Measurements from ENCODE around the gene SCN5A.

SCN5A gene

GRCh38 chr3:38553071-38553470 is 96.4 kb downstream of the SCN5A start:
- H3K4me1 ChIP-seq (ENCODE audit: control insufficient read depth, insufficient read depth, low read length), result no peaks in the 10 kb centered on the region
- DNase-seq (ENCODE audit: low read depth), result no peak
- H3K9me3 ChIP-seq (ENCODE audit: control insufficient read depth, low read length), result peaks cover 5% of the 10 kb centered on the region
- no peaks in the 10 kb centered on the region for H3K36me3 ChIP-seq (ENCODE audit: control insufficient read depth, insufficient read depth, low read length, severe bottlenecking)
- no peak overlapping the region for H3K4me3 ChIP-seq (ENCODE audit: low read length)
- no peak overlapping the region for H3K9ac ChIP-seq (ENCODE audit: low read length)
- peaks cover 6% of the 10 kb centered on the region for H3K27me3 ChIP-seq (replicated peaks; ENCODE audit: control insufficient read depth, insufficient read depth, low read length)

- H3K36me3 ChIP-seq (ENCODE audit: control insufficient read depth, insufficient read depth, low read length, severe bottlenecking), result no peaks in the 10 kb centered on the region
- no peak overlapping the region for H3K9ac ChIP-seq (ENCODE audit: low read length)
- peaks cover 6% of the 10 kb centered on the region for H3K27me3 ChIP-seq (replicated peaks; ENCODE audit: control insufficient read depth, insufficient read depth, low read length)
- H3K4me1 ChIP-seq (ENCODE audit: control insufficient read depth, insufficient read depth, low read length), result no peaks in the 10 kb centered on the region
- H3K4me3 ChIP-seq (ENCODE audit: low read length), result no peak overlapping the region
- DNase-seq (ENCODE audit: low read depth), result no peak
- H3K9me3 ChIP-seq (ENCODE audit: control insufficient read depth, low read length), result peaks cover under 1% of the 10 kb centered on the region
These were observed 97.1 kb downstream of the SCN5A start for GRCh38 chr3:38552364-38552763.

GRCh38 chr3:38551026-38551832 is 98.3 kb downstream of the SCN5A start:
- H3K4me1 ChIP-seq (ENCODE audit: control insufficient read depth, insufficient read depth, low read length), result no peaks in the 10 kb centered on the region
- DNase-seq (ENCODE audit: low read depth), result no peak
- H3K4me3 ChIP-seq (ENCODE audit: low read length), result no peak overlapping the region
- H3K36me3 ChIP-seq (ENCODE audit: control insufficient read depth, insufficient read depth, low read length, severe bottlenecking), result no peaks in the 10 kb centered on the region
- no peaks in the 10 kb centered on the region for H3K9me3 ChIP-seq (ENCODE audit: control insufficient read depth, low read length)
- no peak overlapping the region for H3K9ac ChIP-seq (ENCODE audit: low read length)
- no peaks in the 10 kb centered on the region for H3K27me3 ChIP-seq (replicated peaks; ENCODE audit: control insufficient read depth, insufficient read depth, low read length)

- H3K4me3 ChIP-seq (ENCODE audit: low read length), result no peak overlapping the region
- H3K4me1 ChIP-seq (ENCODE audit: control insufficient read depth, insufficient read depth, low read length), result no peaks in the 10 kb centered on the region
- no peak overlapping the region for H3K9ac ChIP-seq (ENCODE audit: low read length)
- no peak for DNase-seq (ENCODE audit: low read depth)
- peaks cover 5% of the 10 kb centered on the region for H3K27me3 ChIP-seq (replicated peaks; ENCODE audit: control insufficient read depth, insufficient read depth, low read length)
- no peaks in the 10 kb centered on the region for H3K9me3 ChIP-seq (ENCODE audit: control insufficient read depth, low read length)
- no peaks in the 10 kb centered on the region for H3K36me3 ChIP-seq (ENCODE audit: control insufficient read depth, insufficient read depth, low read length, severe bottlenecking)
These were observed 99.3 kb downstream of the SCN5A start for GRCh38 chr3:38549957-38550840.

GRCh38 chr3:38549486-38549885 is 100.0 kb downstream of the SCN5A start:
- H3K4me1 ChIP-seq (ENCODE audit: control insufficient read depth, insufficient read depth, low read length), result no peaks in the 10 kb centered on the region
- H3K36me3 ChIP-seq (ENCODE audit: control insufficient read depth, insufficient read depth, low read length, severe bottlenecking), result no peaks in the 10 kb centered on the region
- DNase-seq (ENCODE audit: low read depth), result no peak

GRCh38 chr3:38549082-38549481 is 100.4 kb downstream of the SCN5A start:
- H3K9me3 ChIP-seq (ENCODE audit: control insufficient read depth, low read length), result no peaks in the 10 kb centered on the region
- no peak overlapping the region for H3K4me3 ChIP-seq (ENCODE audit: low read length)
- no peak overlapping the region for H3K9ac ChIP-seq (ENCODE audit: low read length)
- no peak for DNase-seq (ENCODE audit: low read depth)
- no peaks in the 10 kb centered on the region for H3K4me1 ChIP-seq (ENCODE audit: control insufficient read depth, insufficient read depth, low read length)
- H3K36me3 ChIP-seq (ENCODE audit: control insufficient read depth, insufficient read depth, low read length, severe bottlenecking), result no peaks in the 10 kb centered on the region
- peaks cover 10% of the 10 kb centered on the region for H3K27me3 ChIP-seq (replicated peaks; ENCODE audit: control insufficient read depth, insufficient read depth, low read length)

More at GRCh38 chr3:38549486-38549885, 100.0 kb downstream of the SCN5A start:
- Histone ChIP-seq H3K9ac (ENCODE audit: low read length) (no peak overlapping the region), H3K4me3 (ENCODE audit: low read length) (no peak overlapping the region), H3K9me3 (ENCODE audit: control insufficient read depth, low read length) (no peaks in the 10 kb centered on the region), H3K27me3 (replicated peaks; ENCODE audit: control insufficient read depth, insufficient read depth, low read length) (peaks cover 10% of the 10 kb centered on the region)

- H3K9me3 ChIP-seq (ENCODE audit: control insufficient read depth, low read length), result no peaks in the 10 kb centered on the region
These were observed 101.1 kb downstream of the SCN5A start for GRCh38 chr3:38548154-38548931.

GRCh38 chr3:38545983-38546382 is 103.5 kb downstream of the SCN5A start:
- no peak for DNase-seq (ENCODE audit: low read depth)
- H3K9ac ChIP-seq (ENCODE audit: low read length), result no peak overlapping the region

More at GRCh38 chr3:38548154-38548931, 101.1 kb downstream of the SCN5A start:
- peaks cover 14% of the 10 kb centered on the region for H3K27me3 ChIP-seq (replicated peaks; ENCODE audit: control insufficient read depth, insufficient read depth, low read length)
- H3K4me1 ChIP-seq (ENCODE audit: control insufficient read depth, insufficient read depth, low read length), result no peaks in the 10 kb centered on the region
- H3K4me3 ChIP-seq (ENCODE audit: low read length), result no peak overlapping the region
- no peak for DNase-seq (ENCODE audit: low read depth)
- H3K36me3 ChIP-seq (ENCODE audit: control insufficient read depth, insufficient read depth, low read length, severe bottlenecking), result no peaks in the 10 kb centered on the region
- H3K9ac ChIP-seq (ENCODE audit: low read length), result no peak overlapping the region

GRCh38 chr3:38545550-38545949 is 103.9 kb downstream of the SCN5A start:
- peaks cover 14% of the 10 kb centered on the region for H3K27me3 ChIP-seq (replicated peaks; ENCODE audit: control insufficient read depth, insufficient read depth, low read length)
- no peaks in the 10 kb centered on the region for H3K36me3 ChIP-seq (ENCODE audit: control insufficient read depth, insufficient read depth, low read length, severe bottlenecking)
- H3K4me3 ChIP-seq (ENCODE audit: low read length), result no peak overlapping the region
- no peaks in the 10 kb centered on the region for H3K9me3 ChIP-seq (ENCODE audit: control insufficient read depth, low read length)
- no peak for DNase-seq (ENCODE audit: low read depth)
- no peak overlapping the region for H3K9ac ChIP-seq (ENCODE audit: low read length)
- no peaks in the 10 kb centered on the region for H3K4me1 ChIP-seq (ENCODE audit: control insufficient read depth, insufficient read depth, low read length)

More at GRCh38 chr3:38545983-38546382, 103.5 kb downstream of the SCN5A start:
- H3K36me3 ChIP-seq (ENCODE audit: control insufficient read depth, insufficient read depth, low read length, severe bottlenecking), result no peaks in the 10 kb centered on the region
- no peaks in the 10 kb centered on the region for H3K4me1 ChIP-seq (ENCODE audit: control insufficient read depth, insufficient read depth, low read length)
- H3K27me3 ChIP-seq (replicated peaks; ENCODE audit: control insufficient read depth, insufficient read depth, low read length), result peaks cover 14% of the 10 kb centered on the region
- no peak overlapping the region for H3K4me3 ChIP-seq (ENCODE audit: low read length)
- no peaks in the 10 kb centered on the region for H3K9me3 ChIP-seq (ENCODE audit: control insufficient read depth, low read length)

- H3K9me3 ChIP-seq (ENCODE audit: control insufficient read depth, low read length), result no peaks in the 10 kb centered on the region
- no peaks in the 10 kb centered on the region for H3K36me3 ChIP-seq (ENCODE audit: control insufficient read depth, insufficient read depth, low read length, severe bottlenecking)
- H3K4me3 ChIP-seq (ENCODE audit: low read length), result no peak overlapping the region
- no peaks in the 10 kb centered on the region for H3K4me1 ChIP-seq (ENCODE audit: control insufficient read depth, insufficient read depth, low read length)
- no peak overlapping the region for H3K9ac ChIP-seq (ENCODE audit: low read length)
- DNase-seq (ENCODE audit: low read depth), result no peak
- peaks cover 14% of the 10 kb centered on the region for H3K27me3 ChIP-seq (replicated peaks; ENCODE audit: control insufficient read depth, insufficient read depth, low read length)
These were observed 104.6 kb downstream of the SCN5A start for GRCh38 chr3:38544926-38545325.

- Histone ChIP-seq H3K9ac (ENCODE audit: low read length) (no peak overlapping the region), H3K4me3 (ENCODE audit: low read length) (no peak overlapping the region), H3K36me3 (ENCODE audit: control insufficient read depth, insufficient read depth, low read length, severe bottlenecking) (no peaks in the 10 kb centered on the region), H3K27me3 (replicated peaks; ENCODE audit: control insufficient read depth, insufficient read depth, low read length) (peaks cover 14% of the 10 kb centered on the region), H3K4me1 (ENCODE audit: control insufficient read depth, insufficient read depth, low read length) (no peaks in the 10 kb centered on the region), H3K9me3 (ENCODE audit: control insufficient read depth, low read length) (no peaks in the 10 kb centered on the region)
- DNase-seq (ENCODE audit: low read depth), result no peak
These were observed 105.9 kb downstream of the SCN5A start for GRCh38 chr3:38543586-38543985.

Data from adipocyte (in vitro differentiated cells).